ENCODE measurements around the gene BEST3. TPM values are rescaled to one million over a fixed set of nuclear protein-coding genes. Genes with fewer than 3 reads are reported as not detected.

The BEST3 gene
- total RNA-seq, result not detected
- long read RNA-seq, result 0 reads

DNA sequence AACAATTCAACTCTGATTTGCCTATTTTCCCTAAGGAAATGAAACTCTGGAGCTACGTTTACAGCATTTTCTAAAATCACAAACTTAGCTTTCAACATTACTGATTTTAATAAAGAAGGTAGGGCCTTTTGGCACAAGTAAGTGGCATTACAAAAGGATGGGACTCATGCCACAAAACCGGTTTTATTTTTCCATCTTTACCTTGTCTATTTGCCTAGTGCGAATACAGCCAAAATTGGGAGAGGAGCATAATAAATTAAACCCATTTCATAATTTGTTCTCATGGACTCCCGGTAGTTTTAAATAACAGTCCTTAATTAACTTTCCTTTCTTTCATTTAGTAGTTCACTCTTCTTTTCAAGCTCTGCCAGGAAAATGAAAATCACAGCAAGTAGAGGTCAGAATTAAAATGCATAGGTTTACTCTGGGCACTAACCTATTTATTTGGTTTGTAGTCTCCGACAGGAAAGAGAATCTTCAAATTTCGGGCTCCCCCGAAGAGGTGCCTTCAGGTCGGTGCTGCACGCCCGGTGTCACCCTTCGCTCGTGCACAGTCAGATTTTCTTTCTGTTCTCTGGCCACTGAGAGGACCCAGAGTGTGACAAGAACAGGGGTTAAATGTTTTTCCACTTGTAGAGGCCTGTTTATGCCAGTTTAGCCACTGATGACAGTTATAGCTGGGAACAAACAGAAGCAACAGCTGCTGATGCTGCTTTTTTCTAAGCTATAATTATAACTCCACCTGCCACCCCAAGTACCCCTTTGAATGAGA, at the start of gene BEST3:
BEST3 (minus strand) TSS at position 535 of the 772 bp plus-strand sequence. CDS start 1,505 bp downstream, outside the sequence.
- DNase-seq (no peak), ATAC-seq (no peak)
- H3K4me1 ChIP-seq, result no peaks in the 10 kb centered on the region
- no peaks in the 10 kb centered on the region for H3K36me3 ChIP-seq
- no peaks in the 10 kb centered on the region for H3K9me3 ChIP-seq
- H3K27ac ChIP-seq, result no peak within 1 kb of the TSS
- H3K27me3 ChIP-seq, result no peaks in the 10 kb centered on the region
- intact Hi-C loops (cut with DNase I), result no loop called here
- TF ChIP-seq, protein P1, sequence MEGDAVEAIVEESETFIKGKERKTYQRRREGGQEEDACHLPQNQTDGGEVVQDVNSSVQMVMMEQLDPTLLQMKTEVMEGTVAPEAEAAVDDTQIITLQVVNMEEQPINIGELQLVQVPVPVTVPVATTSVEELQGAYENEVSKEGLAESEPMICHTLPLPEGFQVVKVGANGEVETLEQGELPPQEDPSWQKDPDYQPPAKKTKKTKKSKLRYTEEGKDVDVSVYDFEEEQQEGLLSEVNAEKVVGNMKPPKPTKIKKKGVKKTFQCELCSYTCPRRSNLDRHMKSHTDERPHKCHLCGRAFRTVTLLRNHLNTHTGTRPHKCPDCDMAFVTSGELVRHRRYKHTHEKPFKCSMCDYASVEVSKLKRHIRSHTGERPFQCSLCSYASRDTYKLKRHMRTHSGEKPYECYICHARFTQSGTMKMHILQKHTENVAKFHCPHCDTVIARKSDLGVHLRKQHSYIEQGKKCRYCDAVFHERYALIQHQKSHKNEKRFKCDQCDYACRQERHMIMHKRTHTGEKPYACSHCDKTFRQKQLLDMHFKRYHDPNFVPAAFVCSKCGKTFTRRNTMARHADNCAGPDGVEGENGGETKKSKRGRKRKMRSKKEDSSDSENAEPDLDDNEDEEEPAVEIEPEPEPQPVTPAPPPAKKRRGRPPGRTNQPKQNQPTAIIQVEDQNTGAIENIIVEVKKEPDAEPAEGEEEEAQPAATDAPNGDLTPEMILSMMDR (IDR thresholded peaks at IDR 0.05), result no peak
- no peak within 1 kb of the TSS for H3K4me3 ChIP-seq

DNA sequence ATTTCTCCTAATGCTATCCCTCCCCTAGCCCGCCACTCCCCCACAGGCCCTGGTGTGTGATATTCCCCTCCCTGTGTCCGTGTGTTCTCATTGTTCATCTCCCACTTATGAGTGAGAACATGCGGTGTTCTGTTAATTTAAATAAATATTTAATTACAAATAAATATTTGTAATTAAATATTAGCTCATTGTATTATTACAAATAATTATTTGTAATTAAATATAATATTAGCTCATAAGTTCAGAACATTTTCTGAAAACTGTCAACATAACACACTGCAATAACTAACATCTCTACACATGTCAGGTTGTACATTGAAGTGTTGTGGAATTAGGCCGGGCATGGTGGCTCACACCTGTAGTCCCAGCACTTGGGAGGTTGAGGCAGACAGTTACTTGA, 45.0 kb upstream of the BEST3 start:
- intact Hi-C loops (cut with DNase I), result no loop called here
- H3K36me3 ChIP-seq, result no peaks in the 10 kb centered on the region
- DNase-seq, result no peak
- H3K27me3 ChIP-seq, result no peaks in the 10 kb centered on the region
- ATAC-seq, result no peak
- no peaks in the 10 kb centered on the region for H3K9me3 ChIP-seq
- H3K4me1 ChIP-seq, result peaks cover 7% of the 10 kb centered on the region
- no peak overlapping the region for H3K4me3 ChIP-seq
- no peak overlapping the region for H3K27ac ChIP-seq
- TF ChIP-seq, protein P1 (IDR thresholded peaks at IDR 0.05), result no peak

DNA sequence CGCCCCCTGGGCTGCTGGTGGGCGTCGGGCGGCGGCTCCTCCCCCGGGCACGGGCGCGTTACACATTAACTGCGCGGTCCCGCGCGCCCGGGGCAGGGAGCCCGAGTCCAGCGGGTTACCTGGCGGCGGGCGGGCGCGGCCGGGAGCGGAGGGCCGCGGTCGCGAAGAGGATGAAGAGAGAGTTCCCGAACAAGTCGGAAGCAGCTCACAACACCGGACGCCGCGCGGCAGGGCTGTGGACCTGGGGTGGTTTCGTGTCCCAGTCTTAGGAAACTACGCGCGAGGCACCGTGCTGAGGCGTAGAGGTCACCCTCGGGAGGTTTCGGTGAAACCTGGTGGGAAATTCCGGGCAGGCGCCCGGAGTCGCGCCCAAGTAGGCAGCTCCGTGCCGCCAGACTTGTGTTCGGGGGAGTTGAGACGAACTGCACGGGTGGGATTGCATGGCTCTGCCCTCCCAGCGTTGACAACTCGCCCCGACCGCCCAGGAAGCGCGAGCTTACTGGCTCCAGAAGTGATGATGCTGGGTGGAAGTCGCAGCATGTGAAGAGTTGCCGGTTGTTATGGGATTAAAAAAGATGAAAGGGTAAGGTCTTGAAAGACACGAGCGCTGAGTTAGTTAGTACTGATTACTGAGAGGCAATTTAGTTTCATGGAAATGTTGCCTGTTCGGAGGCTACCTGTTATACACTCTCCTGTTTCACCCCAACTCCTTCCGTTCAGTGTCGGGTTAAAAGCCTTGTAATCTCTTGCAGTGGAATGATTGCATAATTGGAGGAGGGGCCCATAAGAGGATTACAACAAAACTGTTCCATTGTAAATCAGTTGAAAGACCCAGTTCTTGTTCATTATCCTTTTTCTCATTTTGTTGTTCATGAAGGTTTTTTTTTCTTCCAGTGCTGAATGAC, 40.4 kb upstream of the BEST3 start:
- Histone ChIP-seq H3K4me3 (peak overlapping the region; percentile 79), H3K4me1 (peaks cover 7% of the 10 kb centered on the region), H3K27ac (peak overlapping the region; percentile 85), H3K9me3 (no peaks in the 10 kb centered on the region), H3K27me3 (no peaks in the 10 kb centered on the region), H3K36me3 (no peaks in the 10 kb centered on the region)
- TF ChIP-seq, protein P1 (IDR thresholded peaks at IDR 0.05), result no peak
- peak; percentile 85 for DNase-seq
- peak; percentile 69 for ATAC-seq
- intact Hi-C loops (cut with DNase I), result no loop called here

DNA sequence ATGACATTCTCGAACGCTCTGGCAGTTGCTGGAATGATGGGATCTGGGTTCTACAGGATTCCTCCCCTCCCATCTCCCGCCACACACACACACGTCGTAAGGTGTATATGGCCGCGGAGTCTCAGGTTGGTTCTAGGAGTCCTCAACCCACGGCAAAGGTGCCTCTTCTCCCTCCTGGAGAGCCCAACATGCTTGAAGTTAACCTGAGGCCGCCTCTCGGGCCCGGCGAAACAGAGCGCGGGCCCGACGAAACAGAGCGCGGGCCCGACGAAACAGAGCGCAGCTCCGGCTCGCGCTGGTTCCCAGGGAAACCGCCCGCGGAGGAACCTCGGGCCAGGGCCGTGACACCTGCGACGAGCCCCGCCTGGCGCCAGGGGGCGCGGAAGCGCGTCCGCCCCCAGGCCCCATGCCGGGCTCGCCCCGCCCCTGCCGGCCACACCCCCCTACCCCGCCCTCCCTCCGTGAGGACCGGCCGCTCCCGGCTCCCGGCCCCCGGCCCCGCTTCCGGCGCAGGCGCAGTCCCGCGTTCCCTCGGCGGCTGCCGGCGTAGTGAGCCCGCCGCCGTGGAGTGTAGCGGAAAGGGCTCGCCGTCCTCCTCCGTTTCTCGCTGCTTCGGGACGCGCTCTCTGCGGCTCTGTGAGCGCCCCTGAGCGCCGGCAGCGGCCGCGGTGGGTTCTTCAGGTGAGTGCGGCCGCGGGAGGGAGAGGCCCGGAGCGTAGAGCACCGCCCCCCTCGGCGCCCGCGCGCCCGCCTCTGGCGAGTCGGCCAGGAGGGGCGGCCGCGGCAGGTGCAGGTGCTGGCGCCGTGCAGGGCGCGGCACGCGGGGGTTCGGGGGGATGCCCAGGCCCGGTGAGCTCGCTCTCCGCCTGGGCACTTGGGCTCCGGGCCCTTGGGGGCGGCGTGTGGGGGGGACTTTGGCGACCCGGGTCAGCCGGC, 39.5 kb upstream of the BEST3 start, which contains the start of gene RAB3IP:
RAB3IP (plus strand) TSS at position 510 of the 936 bp plus-strand sequence. CDS start 16,549 bp downstream, outside the sequence.
- Histone ChIP-seq H3K36me3 (no peaks in the 10 kb centered on the region), H3K27me3 (no peaks in the 10 kb centered on the region), H3K4me1 (peaks cover 7% of the 10 kb centered on the region), H3K27ac (peak within 1 kb of the TSS; percentile 85), H3K4me3 (peak within 1 kb of the TSS; percentile 79), H3K9me3 (no peaks in the 10 kb centered on the region)
- intact Hi-C loops (cut with DNase I), result no loop called here
- DNase-seq, result peak; percentile 97
- TF ChIP-seq, protein P1 (IDR thresholded peaks at IDR 0.05), result peak; percentile 65
- ATAC-seq, result peak; percentile 98

DNA sequence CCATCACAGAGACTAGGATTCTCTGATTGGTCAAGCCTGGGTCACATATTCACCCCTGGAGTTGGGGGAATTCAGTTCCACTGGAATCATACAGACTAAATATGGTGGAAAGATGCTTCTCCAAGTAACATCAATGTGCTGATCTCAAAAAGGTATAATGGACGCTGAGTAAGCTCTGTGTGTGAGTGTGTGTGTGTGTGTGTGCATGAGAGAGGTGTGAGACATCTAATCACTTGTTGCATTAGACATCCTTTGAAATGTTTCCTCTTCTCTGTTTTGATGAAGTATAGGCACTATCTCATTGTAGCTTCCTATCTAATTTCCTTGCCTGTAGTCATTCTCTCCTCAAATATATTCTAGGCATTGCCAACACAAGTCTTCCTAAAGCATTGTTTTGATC, 34.5 kb upstream of the BEST3 start:
- DNase-seq (no peak), ATAC-seq (no peak)
- Histone ChIP-seq H3K9me3 (no peaks in the 10 kb centered on the region), H3K27me3 (no peaks in the 10 kb centered on the region), H3K4me3 (no peak overlapping the region), H3K36me3 (no peaks in the 10 kb centered on the region), H3K4me1 (no peaks in the 10 kb centered on the region), H3K27ac (no peak overlapping the region)
- TF ChIP-seq, protein P1 (IDR thresholded peaks at IDR 0.05), result no peak
- intact Hi-C loops (cut with DNase I), result no loop called here

Measured in upper lobe of right lung (tissue), 1 donor.